Type B pancreatic cell (in vitro differentiated cells): ENCODE results near the gene FOXN3. TPM values are rescaled to one million over a fixed set of nuclear protein-coding genes. Genes with fewer than 3 reads are reported as not detected.
A peak's percentile ranks its signal among the peaks of the same experiment; 100 is the strongest.

ENCODE experiments used
- DNase-seq: peaks from one replicate; pipeline ENCODE4 v3.0.0; 2021; ENCODE audit warnings: mixed read lengths; ENCODE audit not compliant: unreplicated experiment; ENCODE audit errors: extremely low spot score
- H3K27ac Mint-ChIP-seq: 2 replicates; pipeline ENCODE4 v1.8.0; 2021; ENCODE audit warnings: mild to moderate bottlenecking, mixed read lengths
- H3K27me3 Mint-ChIP-seq: 2 replicates; pipeline ENCODE4 v1.8.0; 2021; ENCODE audit warnings: mixed read lengths
- H3K36me3 Mint-ChIP-seq: 2 replicates; pipeline ENCODE4 v1.8.0; 2021; ENCODE audit warnings: mixed read lengths
- H3K4me1 Mint-ChIP-seq: one replicate; pipeline ENCODE4 v1.8.0; 2021; ENCODE audit warnings: mixed read lengths; ENCODE audit not compliant: unreplicated experiment
- H3K4me3 Mint-ChIP-seq: 2 replicates; pipeline ENCODE4 v1.8.0; 2021; ENCODE audit warnings: mild to moderate bottlenecking, mixed read lengths
- H3K9me3 Mint-ChIP-seq: 2 replicates; pipeline ENCODE4 v1.8.0; 2021; ENCODE audit warnings: mixed read lengths
- CTCF ChIP-seq: fragments of 200-600 bp; sonication (generic); conservative IDR thresholded peaks from 2 replicates; pipeline ENCODE4 v1.5.0; 2021; ENCODE audit warnings: antibody characterized with exemption, mild to moderate bottlenecking
- total RNA-seq: library from RNA; stranded (reverse); gene quantifications from 2 replicates; pipeline ENCODE4 v1.2.1, GENCODE V29; 2021; ENCODE audit warnings: low replicate concordance

Gene FOXN3
- total RNA-seq, 1 donor from 2014 or later: 73.5 TPM

GRCh38 chr14:89401241-89401640, 15.8 kb downstream of the FOXN3 start:
- no peak overlapping the region for H3K4me3 Mint-ChIP-seq
- no peaks in the 10 kb centered on the region for H3K9me3 Mint-ChIP-seq

DNA sequence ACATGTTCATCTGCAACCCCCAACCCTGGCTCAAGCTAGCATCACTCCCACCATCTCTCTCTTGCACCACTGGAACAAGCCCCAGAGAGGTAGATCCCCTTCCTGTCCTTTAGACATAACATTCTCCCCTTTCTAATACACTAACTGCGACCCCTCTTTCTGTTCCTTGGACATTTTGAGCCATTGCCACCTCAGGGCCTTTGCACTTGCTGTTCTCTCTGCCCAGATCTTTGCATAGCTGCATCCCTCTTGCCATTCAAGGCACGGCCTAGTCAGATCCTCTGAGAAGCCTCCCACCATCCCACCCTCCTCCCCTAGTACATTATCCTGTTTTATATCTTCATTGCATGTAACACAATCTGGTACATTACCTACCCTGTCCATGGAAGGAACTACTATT, 16.5 kb downstream of the FOXN3 start:
- peaks cover 13% of the 10 kb centered on the region for H3K36me3 Mint-ChIP-seq
- no peak overlapping the region for H3K4me3 Mint-ChIP-seq

More at GRCh38 chr14:89401241-89401640, 15.8 kb downstream of the FOXN3 start:
- no peak for DNase-seq
- Mint-ChIP-seq H3K27me3 (no peaks in the 10 kb centered on the region), H3K4me1 (peaks cover 34% of the 10 kb centered on the region), H3K27ac (no peak overlapping the region), H3K36me3 (peaks cover 13% of the 10 kb centered on the region)
- TF ChIP-seq CTCF: no peak

DNA sequence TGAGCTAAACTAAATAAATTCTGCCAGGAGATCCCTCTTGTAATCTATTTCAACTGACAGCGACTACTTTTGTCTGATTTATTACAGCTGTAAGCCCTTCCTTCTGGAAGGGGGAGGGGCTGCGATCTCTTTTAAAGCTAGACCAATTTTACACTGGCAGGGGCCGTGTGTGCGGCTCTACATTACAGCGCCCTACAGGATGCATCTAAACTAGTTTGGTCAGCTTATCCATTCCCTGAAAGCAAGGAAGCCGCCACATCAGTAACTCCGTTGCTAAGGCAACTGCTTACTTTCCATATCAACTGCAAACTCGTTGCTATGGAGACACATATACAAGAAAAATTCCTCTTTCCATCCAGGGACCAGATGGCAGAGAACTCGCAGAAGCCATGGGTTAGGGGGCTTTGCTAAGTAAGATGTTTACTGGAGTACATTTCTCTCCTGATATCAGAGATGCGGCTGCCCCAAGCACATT, 17.4 kb downstream of the FOXN3 start:
- Mint-ChIP-seq H3K4me1 (peaks cover 43% of the 10 kb centered on the region), H3K27me3 (no peaks in the 10 kb centered on the region), H3K36me3 (peaks cover 13% of the 10 kb centered on the region), H3K9me3 (no peaks in the 10 kb centered on the region), H3K4me3 (peak overlapping the region; percentile 31), H3K27ac (peak overlapping the region; percentile 68)
- TF ChIP-seq CTCF: no peak
- DNase-seq: no peak

More for the DNA sequence above, 16.5 kb downstream of the FOXN3 start:
- H3K27me3 Mint-ChIP-seq: no peaks in the 10 kb centered on the region
- no peaks in the 10 kb centered on the region for H3K9me3 Mint-ChIP-seq
- H3K4me1 Mint-ChIP-seq: peaks cover 34% of the 10 kb centered on the region
- DNase-seq: no peak
- H3K27ac Mint-ChIP-seq: peak overlapping the region; percentile 13
- TF ChIP-seq CTCF: no peak

DNA sequence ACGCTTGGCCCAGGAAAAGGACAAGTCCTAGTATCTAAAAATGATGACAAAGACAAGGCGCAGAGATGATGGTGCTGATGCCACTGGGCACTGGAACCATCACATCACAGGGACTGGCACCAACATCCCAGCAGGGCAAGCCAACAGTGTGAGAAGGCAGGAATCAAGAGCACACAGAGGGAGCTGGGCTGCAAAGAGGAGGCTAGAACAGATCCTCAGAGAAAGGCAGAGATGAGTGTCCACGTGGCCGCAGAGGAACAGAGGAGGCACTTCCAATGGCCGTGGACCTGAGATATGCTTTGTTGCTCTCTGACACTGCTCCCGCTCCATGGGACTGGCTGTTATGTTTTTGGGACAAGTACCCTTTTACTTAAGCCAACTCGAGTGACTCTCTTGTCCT, 17.9 kb downstream of the FOXN3 start:
- H3K4me3 Mint-ChIP-seq: peak overlapping the region; percentile 31

GRCh38 chr14:89397569-89398230, 19.3 kb downstream of the FOXN3 start:
- H3K27me3 Mint-ChIP-seq: no peaks in the 10 kb centered on the region
- no peak overlapping the region for H3K27ac Mint-ChIP-seq
- H3K4me3 Mint-ChIP-seq: no peak overlapping the region
- H3K36me3 Mint-ChIP-seq: peaks cover 7% of the 10 kb centered on the region
- H3K9me3 Mint-ChIP-seq: no peaks in the 10 kb centered on the region
- no peak for TF ChIP-seq CTCF
- peaks cover 50% of the 10 kb centered on the region for H3K4me1 Mint-ChIP-seq
- DNase-seq: no peak

More for the DNA sequence above, 17.9 kb downstream of the FOXN3 start:
- DNase-seq: no peak
- no peak for TF ChIP-seq CTCF
- H3K27ac Mint-ChIP-seq: peak overlapping the region; percentile 68
- peaks cover 13% of the 10 kb centered on the region for H3K36me3 Mint-ChIP-seq
- no peaks in the 10 kb centered on the region for H3K27me3 Mint-ChIP-seq
- H3K9me3 Mint-ChIP-seq: no peaks in the 10 kb centered on the region
- H3K4me1 Mint-ChIP-seq: peaks cover 46% of the 10 kb centered on the region
